Right cardiac atrium (tissue), 5 donors: ENCODE measurements around the gene SNX9. TPM values are rescaled to one million over a fixed set of nuclear protein-coding genes. Genes with fewer than 3 reads are reported as not detected.
"Not testable (repeated sequence)": the region's sequence is repeated elsewhere in the genome, so short reads cannot be mapped to it uniquely, and the experiment has no call there.

Experiments
- ATAC-seq, 2 donors: fragments of 200-7000 bp; cut with Tn5 transposase; one replicate each; pipeline versions ENCODE4 v1.8.0 to v1.9.1; 2020; ENCODE audit warnings: moderate library complexity in 2 of 2, mild to moderate bottlenecking in 1 of 2
- DNase-seq, 3 donors: peaks; one replicate each; pipeline ENCODE4 v3.0.0-alpha.2; 2020
- H3K27ac ChIP-seq: one replicate; pipeline ENCODE4 v1.5.1; 2013; ENCODE audit warnings: mild to moderate bottlenecking, low read length, control low read depth, moderate library complexity
- H3K27me3 ChIP-seq: one replicate; pipeline ENCODE4 v1.6.1; 2013; ENCODE audit not compliant: control insufficient read depth, insufficient read depth
- H3K4me1 ChIP-seq: one replicate; pipeline ENCODE4 v1.6.1; 2013; ENCODE audit warnings: low read length; ENCODE audit not compliant: control insufficient read depth, insufficient read depth
- H3K4me3 ChIP-seq: one replicate; pipeline ENCODE4 v1.5.1; 2013; ENCODE audit warnings: low read length, control low read depth
- H3K9me3 ChIP-seq: one replicate; pipeline ENCODE4 v1.6.1; 2013; ENCODE audit warnings: low read length; ENCODE audit not compliant: control insufficient read depth
- WGBS: extraction: QIAGEN DNeasy Blood & Tissue Kit; methylation state at CpG from one replicate; pipeline ENCODE4 v1.1.7; 2013; 5-methylcytosine and 5-hydroxymethylcytosine counted together
- intact Hi-C, 4 donors: fragments of 100-400 bp; cut with DNase I; formaldehyde crosslinking; loops; one replicate each; pipeline versions ENCODE4 v1.11.0 to v1.14.0; 2022 to 2023
- polyA plus RNA-seq: library from polyadenylated mRNA; stranded (reverse); fragments of 200-250 nt; gene quantifications from one replicate; pipeline ENCODE4 v1.2.3, GENCODE V29; 2013
- total RNA-seq, 4 donors: library from RNA; stranded (reverse); fragmentation: NEBNext Ultra II Directional; extraction: Animal tissue kit (Norgen Biotek cat#: 25700); gene quantifications; one replicate each; pipeline ENCODE4 v1.2.1, GENCODE V29; 2021
- donor health status: healthy with polysubstance abuse.
- donor health status: DM: no; HTN: yes; CAD: no.
- donor health status: DM: no; HTN: no; CAD: no.
- donor health status: DM: no; HTN: yes; CAD: no; lungs with severe emphysema.
- donor health status: DM: yes; HTN: yes; CAD: no.

The SNX9 gene
- total and polyA plus RNA-seq, 5 donors: 24.1 to 41.9 (median 36.2) TPM

DNA sequence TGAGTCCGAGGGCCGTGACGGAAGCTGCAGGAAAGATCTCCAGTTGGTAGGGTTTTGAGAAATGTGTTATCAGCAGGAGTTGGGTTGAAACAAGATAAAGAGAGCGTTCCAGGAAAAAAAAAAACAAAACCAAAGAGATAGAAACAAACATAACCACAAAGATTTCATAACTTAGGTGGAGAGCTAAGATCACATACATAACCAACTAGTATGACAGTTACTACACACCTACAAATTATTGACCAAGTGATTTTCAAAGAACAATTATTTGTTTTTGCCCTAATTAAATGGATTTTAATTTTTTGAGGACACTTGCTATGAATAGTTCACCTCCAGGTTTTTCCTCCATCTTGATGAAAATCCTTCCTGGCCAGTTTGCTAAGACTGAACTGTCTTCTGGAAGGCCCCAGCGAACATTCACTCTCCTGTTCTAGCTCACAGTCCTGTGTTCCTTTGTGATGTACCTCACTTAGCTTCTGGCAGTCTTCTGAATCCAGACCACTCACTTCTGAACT lies 69.4 kb downstream of the SNX9 start:
- no peaks in the 10 kb centered on the region for H3K27me3 ChIP-seq
- DNase-seq: no peak
- ATAC-seq: no peak
- no peak overlapping the region for H3K4me3 ChIP-seq
- peaks cover 2% of the 10 kb centered on the region for H3K4me1 ChIP-seq
- H3K9me3 ChIP-seq: no peaks in the 10 kb centered on the region
- no peak overlapping the region for H3K27ac ChIP-seq
- intact Hi-C loops: no loop called here
- 64% methylated on average over 5 of the region's 5 CpGs for WGBS

- no peak overlapping the region for H3K4me3 ChIP-seq
- no peaks in the 10 kb centered on the region for H3K9me3 ChIP-seq
- peaks cover 2% of the 10 kb centered on the region for H3K4me1 ChIP-seq
- 94% methylated on average over 4 of the region's 4 CpGs for WGBS
- H3K27me3 ChIP-seq: no peaks in the 10 kb centered on the region
- DNase-seq (no peak), ATAC-seq (no peak)
- intact Hi-C loops: no loop called here
- H3K27ac ChIP-seq: no peak overlapping the region
Observed at GRCh38 chr6:157893238-157893637, 70.2 kb downstream of the SNX9 start.

GRCh38 chr6:157895585-157895984 lies 72.5 kb downstream of the SNX9 start:
- Histone ChIP-seq H3K27ac (no peak overlapping the region), H3K4me3 (no peak overlapping the region), H3K27me3 (no peaks in the 10 kb centered on the region), H3K9me3 (no peaks in the 10 kb centered on the region), H3K4me1 (peaks cover 2% of the 10 kb centered on the region)
- intact Hi-C loops: no loop called here
- ATAC-seq (no peak), DNase-seq (no peak)
- WGBS: 92% methylated on average over 3 of the region's 3 CpGs

GRCh38 chr6:157896932-157897331 lies 73.9 kb downstream of the SNX9 start:
- H3K27ac ChIP-seq: no peak overlapping the region
- DNase-seq (no peak), ATAC-seq (no peak)
- 88% methylated on average over 4 of the region's 4 CpGs for WGBS
- no peaks in the 10 kb centered on the region for H3K27me3 ChIP-seq
- no peak overlapping the region for H3K4me3 ChIP-seq
- no peaks in the 10 kb centered on the region for H3K9me3 ChIP-seq
- H3K4me1 ChIP-seq: no peaks in the 10 kb centered on the region
- intact Hi-C loops: no loop called here

- intact Hi-C loops: no loop called here
- no peaks in the 10 kb centered on the region for H3K27me3 ChIP-seq
- ATAC-seq: peak; percentile 59 to 67
- no peaks in the 10 kb centered on the region for H3K4me1 ChIP-seq
- WGBS: 41% methylated on average over 7 of the region's 7 CpGs
- DNase-seq: peak in 1 of 3 donors; percentile 59
- no peak overlapping the region for H3K27ac ChIP-seq
- H3K9me3 ChIP-seq: no peaks in the 10 kb centered on the region
- H3K4me3 ChIP-seq: no peak overlapping the region
Observed at GRCh38 chr6:157898169-157898568, 75.1 kb downstream of the SNX9 start.

GRCh38 chr6:157898640-157899039 lies 75.6 kb downstream of the SNX9 start:
- 51% methylated on average over 3 of the region's 3 CpGs for WGBS
- Histone ChIP-seq H3K4me1 (no peaks in the 10 kb centered on the region), H3K27ac (peak overlapping the region; percentile 39), H3K9me3 (no peaks in the 10 kb centered on the region), H3K4me3 (no peak overlapping the region), H3K27me3 (no peaks in the 10 kb centered on the region)
- intact Hi-C loops: no loop called here
- peak; percentile 38 to 40 for ATAC-seq
- no peak for DNase-seq

GRCh38 chr6:157900262-157900661 lies 77.2 kb downstream of the SNX9 start:
- DNase-seq, H3K9me3 ChIP-seq, ATAC-seq, H3K4me3 ChIP-seq, intact Hi-C loops, H3K4me1 ChIP-seq, H3K27me3 ChIP-seq, H3K27ac ChIP-seq: not testable (repeated sequence)
- 62% methylated on average over 10 of the region's 11 CpGs for WGBS

- H3K4me1 ChIP-seq, H3K9me3 ChIP-seq, ATAC-seq, H3K4me3 ChIP-seq, intact Hi-C loops, H3K27me3 ChIP-seq, H3K27ac ChIP-seq, DNase-seq: not testable (repeated sequence)
- 47% methylated on average over 4 of the region's 4 CpGs for WGBS
Observed at GRCh38 chr6:157900751-157901150, 77.7 kb downstream of the SNX9 start.

GRCh38 chr6:157904999-157905398 lies 82.0 kb downstream of the SNX9 start:
- peaks cover 4% of the 10 kb centered on the region for H3K4me1 ChIP-seq
- 45% methylated on average over 4 of the region's 4 CpGs for WGBS
- H3K27me3 ChIP-seq: no peaks in the 10 kb centered on the region
- no peak for ATAC-seq
- intact Hi-C loops: no loop called here
- H3K9me3 ChIP-seq: no peaks in the 10 kb centered on the region
- H3K27ac ChIP-seq: no peak overlapping the region
- DNase-seq: no peak
- no peak overlapping the region for H3K4me3 ChIP-seq

DNA sequence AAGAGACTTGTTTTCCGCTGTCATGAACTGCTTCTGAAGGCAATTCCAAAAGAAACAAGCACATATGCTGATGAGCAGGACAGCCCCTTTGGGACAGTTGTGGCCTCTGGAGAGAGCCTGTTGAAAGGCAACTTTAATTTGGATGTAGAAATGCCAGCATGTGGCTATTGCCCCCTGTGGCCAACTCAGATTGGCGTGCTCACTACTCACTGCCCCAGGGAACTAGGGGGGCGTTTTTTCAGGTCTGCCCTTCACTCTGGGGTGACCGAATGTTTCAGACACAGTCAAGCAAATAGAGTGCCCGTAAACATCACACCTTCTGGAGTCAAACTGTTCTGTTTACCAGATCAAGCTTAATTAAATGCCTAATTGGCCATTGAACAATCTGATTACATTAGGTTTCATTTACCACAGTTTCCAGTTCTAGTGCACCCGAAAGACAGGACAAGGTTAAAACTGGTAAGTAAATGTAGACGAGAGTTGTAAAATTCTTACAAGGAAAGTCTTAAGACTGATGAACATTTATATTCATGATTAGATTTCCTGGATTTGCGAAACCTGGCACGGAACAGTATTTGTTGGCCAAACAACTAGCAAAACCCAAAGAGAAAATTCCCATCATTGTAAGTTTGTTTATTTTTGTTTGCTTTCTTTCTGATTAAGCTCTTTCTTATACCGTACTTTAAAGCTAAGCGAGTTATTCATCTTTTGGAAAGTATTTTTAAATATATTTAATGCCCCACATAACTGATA lies 82.7 kb downstream of the SNX9 start:
- intact Hi-C loops: no loop called here
- H3K27me3 ChIP-seq: no peaks in the 10 kb centered on the region
- ATAC-seq (peak; percentile 27 to 32), DNase-seq (no peak)
- no peak overlapping the region for H3K4me3 ChIP-seq
- WGBS: 67% methylated on average over 11 of the region's 11 CpGs
- no peaks in the 10 kb centered on the region for H3K9me3 ChIP-seq
- no peak overlapping the region for H3K27ac ChIP-seq
- peaks cover 4% of the 10 kb centered on the region for H3K4me1 ChIP-seq

DNA sequence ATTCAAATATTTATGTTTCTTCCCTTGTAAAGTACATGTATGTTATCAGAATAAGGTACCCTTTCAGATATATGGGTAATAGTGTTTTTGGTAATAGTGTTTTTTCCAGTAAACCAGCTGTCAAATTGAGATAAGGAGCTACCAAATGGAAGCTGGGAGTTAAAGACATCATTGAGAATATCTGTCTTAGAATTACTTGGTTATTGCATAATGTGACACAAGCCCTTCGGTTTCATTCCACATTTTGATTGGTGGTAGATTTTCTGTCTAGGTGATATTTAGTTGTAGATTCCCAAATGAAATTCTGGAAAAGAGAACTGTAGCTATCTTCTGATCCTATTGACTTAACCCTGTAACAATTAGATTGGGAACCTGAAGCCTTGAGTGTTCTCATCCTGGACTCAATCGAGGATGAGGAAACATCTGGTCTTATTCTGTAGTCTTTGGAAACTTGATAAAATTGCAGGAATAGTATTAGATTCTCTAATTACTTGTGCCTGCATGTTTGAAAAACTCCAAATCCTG lies 83.6 kb downstream of the SNX9 start:
- 46% methylated on average over 2 of the region's 2 CpGs for WGBS
- H3K9me3 ChIP-seq: no peaks in the 10 kb centered on the region
- no peak overlapping the region for H3K27ac ChIP-seq
- ATAC-seq: peak; percentile 52 to 75
- no peak for DNase-seq
- intact Hi-C loops: no loop called here
- H3K4me3 ChIP-seq: no peak overlapping the region
- H3K27me3 ChIP-seq: no peaks in the 10 kb centered on the region
- peaks cover 5% of the 10 kb centered on the region for H3K4me1 ChIP-seq
